Ishikawa (cell line): ENCODE data around the gene NUDT2.

Experiments
- CEBPB ChIP-seq: IDR thresholded peaks from 2 replicates; pipeline ENCODE4 v1.6.1; 2012
- EP300 ChIP-seq: IDR thresholded peaks from 2 replicates; pipeline ENCODE4 v1.6.1; 2012; ENCODE audit warnings: borderline replicate concordance
- RAD21 ChIP-seq: IDR thresholded peaks from 2 replicates; pipeline ENCODE4 v1.6.1; 2012; ENCODE audit warnings: low read depth
- TAF1 ChIP-seq: IDR thresholded peaks from 2 replicates; pipeline ENCODE4 v1.6.1; 2012; ENCODE audit warnings: low read depth, mild to moderate bottlenecking
- TCF12 ChIP-seq: IDR thresholded peaks from 2 replicates; pipeline ENCODE4 v1.6.1; 2012; ENCODE audit warnings: low read depth
- YY1 ChIP-seq: IDR thresholded peaks from 2 replicates; pipeline ENCODE4 v1.6.1; 2012; ENCODE audit warnings: low read depth

DNA sequence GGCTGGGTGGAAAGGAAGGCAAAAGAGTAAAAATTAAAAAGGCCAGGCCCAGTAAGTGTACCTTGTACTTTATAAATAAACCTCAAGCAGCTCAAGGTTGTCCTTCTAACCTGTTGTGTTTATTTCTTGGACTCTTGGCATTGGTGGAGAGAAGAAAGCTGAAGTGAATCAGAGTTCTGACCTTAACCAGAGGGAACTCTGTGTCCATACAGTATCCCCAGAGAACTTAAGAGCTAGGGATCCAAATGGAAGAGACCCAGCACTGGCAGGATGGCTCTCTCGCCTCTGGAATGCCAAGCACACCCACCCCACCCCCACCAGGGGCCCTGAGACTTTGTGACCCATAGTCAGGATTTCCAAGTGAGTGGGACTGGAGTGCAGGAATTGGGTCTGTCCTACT lies 14.2 kb downstream of the NUDT2 start:
- TF ChIP-seq CEBPB = no peak
- no peak for TF ChIP-seq EP300
- no peak for TF ChIP-seq TAF1
- TF ChIP-seq RAD21 = no peak
- no peak for TF ChIP-seq YY1
- TF ChIP-seq TCF12 = no peak
